OCI-LY1 (cell line): Measurements from ENCODE around the gene POLG.

Experiments
- EZH2 ChIP-seq: fragments of 200-600 bp; sonication (generic), shearing (Covaris generic); IDR thresholded peaks from 2 replicates; pipeline ENCODE4 v1.8.0; 2017; ENCODE audit warnings: borderline replicate concordance, mixed run types, mild to moderate bottlenecking, antibody characterized with exemption, low read length, moderate library complexity, mixed read lengths
- TF ChIP-seq, protein P1 (sequence below): fragments of 200-600 bp; sonication (generic), shearing (Covaris generic); IDR thresholded peaks from 2 replicates; pipeline ENCODE4 v1.5.1; 2017; ENCODE audit warnings: mild to moderate bottlenecking, antibody characterized with exemption, low read length, moderate library complexity, mixed read lengths

GRCh38 chr15:89322822-89323221 is 11.8 kb downstream of the POLG start:
- TF ChIP-seq, protein P1, sequence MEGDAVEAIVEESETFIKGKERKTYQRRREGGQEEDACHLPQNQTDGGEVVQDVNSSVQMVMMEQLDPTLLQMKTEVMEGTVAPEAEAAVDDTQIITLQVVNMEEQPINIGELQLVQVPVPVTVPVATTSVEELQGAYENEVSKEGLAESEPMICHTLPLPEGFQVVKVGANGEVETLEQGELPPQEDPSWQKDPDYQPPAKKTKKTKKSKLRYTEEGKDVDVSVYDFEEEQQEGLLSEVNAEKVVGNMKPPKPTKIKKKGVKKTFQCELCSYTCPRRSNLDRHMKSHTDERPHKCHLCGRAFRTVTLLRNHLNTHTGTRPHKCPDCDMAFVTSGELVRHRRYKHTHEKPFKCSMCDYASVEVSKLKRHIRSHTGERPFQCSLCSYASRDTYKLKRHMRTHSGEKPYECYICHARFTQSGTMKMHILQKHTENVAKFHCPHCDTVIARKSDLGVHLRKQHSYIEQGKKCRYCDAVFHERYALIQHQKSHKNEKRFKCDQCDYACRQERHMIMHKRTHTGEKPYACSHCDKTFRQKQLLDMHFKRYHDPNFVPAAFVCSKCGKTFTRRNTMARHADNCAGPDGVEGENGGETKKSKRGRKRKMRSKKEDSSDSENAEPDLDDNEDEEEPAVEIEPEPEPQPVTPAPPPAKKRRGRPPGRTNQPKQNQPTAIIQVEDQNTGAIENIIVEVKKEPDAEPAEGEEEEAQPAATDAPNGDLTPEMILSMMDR, result no peak
- TF ChIP-seq EZH2, result no peak
